ENCODE measurements around the gene SIRT3. TPM values are rescaled to one million over a fixed set of nuclear protein-coding genes. Genes with fewer than 3 reads are reported as not detected.
"Not testable (repeated sequence)": the region's sequence is repeated elsewhere in the genome, so short reads cannot be mapped to it uniquely, and the experiment has no call there.

SIRT3 gene
- total RNA-seq, 1 experiment from 2014 or later = 7.9 TPM

GRCh38 chr11:241634-242033 is 5.5 kb upstream of the SIRT3 start:
- no peak for DNase-seq (ENCODE audit: low read depth)

GRCh38 chr11:240315-240714 is 4.2 kb upstream of the SIRT3 start:
- DNase-seq (ENCODE audit: low read depth) = no peak

- DNase-seq (ENCODE audit: low read depth) = not testable (repeated sequence)
Observed at GRCh38 chr11:238346-238745, 2.2 kb upstream of the SIRT3 start.

GRCh38 chr11:236774-237767 is 929 bp upstream of the SIRT3 start, which contains the start of gene PSMD13:
PSMD13 (plus strand) TSS chr11:236976; CDS start chr11:237050, 74 bp downstream.
- DNase-seq (ENCODE audit: low read depth) = peak; percentile 77

GRCh38 chr11:235609-235996 is 539 bp downstream of the SIRT3 start:
- DNase-seq (ENCODE audit: low read depth) = no peak

GRCh38 chr11:235180-235579 is 962 bp downstream of the SIRT3 start:
- no peak for DNase-seq (ENCODE audit: low read depth)

GRCh38 chr11:232783-233565 is 3.2 kb downstream of the SIRT3 start:
- DNase-seq (ENCODE audit: low read depth) = no peak

GRCh38 chr11:230431-230830 is 5.7 kb downstream of the SIRT3 start:
- no peak for DNase-seq (ENCODE audit: low read depth)

GRCh38 chr11:227824-228379 is 8.2 kb downstream of the SIRT3 start:
- DNase-seq (ENCODE audit: low read depth) = no peak

- DNase-seq (ENCODE audit: low read depth) = peak; percentile 73
Observed at GRCh38 chr11:225734-226453, 10.2 kb downstream of the SIRT3 start.

- no peak for DNase-seq (ENCODE audit: low read depth)
Observed at GRCh38 chr11:224424-224823, 11.7 kb downstream of the SIRT3 start.

GRCh38 chr11:223884-224283 is 12.3 kb downstream of the SIRT3 start:
- DNase-seq (ENCODE audit: low read depth) = no peak

GRCh38 chr11:223026-223789 is 12.9 kb downstream of the SIRT3 start:
- DNase-seq (ENCODE audit: low read depth) = no peak

GRCh38 chr11:221998-222789 is 13.9 kb downstream of the SIRT3 start:
- DNase-seq (ENCODE audit: low read depth) = no peak

GRCh38 chr11:221539-221938 is 14.6 kb downstream of the SIRT3 start:
- DNase-seq (ENCODE audit: low read depth) = no peak

- not testable (repeated sequence) for DNase-seq (ENCODE audit: low read depth)
Observed at GRCh38 chr11:220641-221215, 15.4 kb downstream of the SIRT3 start.

- no peak for DNase-seq (ENCODE audit: low read depth)
Observed at GRCh38 chr11:218815-219593, 17.1 kb downstream of the SIRT3 start.

- DNase-seq (ENCODE audit: low read depth) = no peak
Observed at GRCh38 chr11:217704-218103, 18.4 kb downstream of the SIRT3 start.

All from LHCN-M2 (cell line).